Measurements from ENCODE around the gene INHBC.

GRCh38 chr12:57485695-57486094 is 51.1 kb downstream of the INHBC start:
- no peak for TF ChIP-seq CTCF (IDR thresholded peaks at IDR 0.05)
- TF ChIP-seq POLR2A (IDR thresholded peaks at IDR 0.05): no peak

All from testis (tissue), 2 donors.